Endothelial cell of umbilical vein (primary cell): ENCODE results near the gene CUX1. TPM values are rescaled to one million over a fixed set of nuclear protein-coding genes. Genes with fewer than 3 reads are reported as not detected.

Experiments
- BruUV-seq: library from RNA; stranded (reverse); fragments of 400-500 nt; replicated peaks from 2 replicates; lab custom pipeline; 2021; lab: Mats Ljungman, UMichigan
- CTCF ChIA-PET: fragments of 300-600, 350-600 bp; sonication (Branson Sonifier 250); formaldehyde crosslinking; loops from one replicate; lab custom pipeline; 2021; ENCODE audit warnings: antibody characterized with exemption, inconsistent platforms; lab: Charles Lee
- POLR2A ChIA-PET: fragments of 300-600, 350-600 bp; sonication (Branson Sonifier 250); formaldehyde crosslinking; loops from one replicate; lab custom pipeline; 2021; ENCODE audit warnings: antibody characterized with exemption, inconsistent platforms; lab: Charles Lee
- DNase-seq: peaks from one replicate; pipeline ENCODE4 v3.0.0-alpha.2; 2011; ENCODE audit warnings: low read depth, low spot score
- FAIRE-seq: peaks from 2 replicates; lab custom pipeline; 2011; peaks lifted over from hg19 to GRCh38; lab: Jason Lieb, UNC
- H2AFZ ChIP-seq: 2 replicates; pipeline ENCODE4 v1.6.0; 2012; ENCODE audit warnings: low read depth, low read length, control low read depth, inconsistent platforms
- H3K27ac ChIP-seq: 2 replicates; pipeline ENCODE4 v1.5.1; 2011; ENCODE audit warnings: low read depth, mild to moderate bottlenecking, control low read depth, low read length, moderate library complexity; ENCODE audit not compliant: insufficient read depth
- H3K27me3 ChIP-seq, 2 experiments: 2 replicates each; pipeline versions ENCODE4 v1.6.0 to v1.6.1; 2011; ENCODE audit warnings: low read length in 2 of 2, mixed read lengths in 1 of 2; ENCODE audit not compliant: control insufficient read depth in 2 of 2, insufficient read depth in 2 of 2
- H3K36me3 ChIP-seq, 2 experiments: 2 replicates in 1 of 2; 3 replicates in 1 of 2; pipeline ENCODE4 v1.5.1; 2011; ENCODE audit warnings: low read length in 2 of 2, mild to moderate bottlenecking in 1 of 2, moderate library complexity in 1 of 2; ENCODE audit not compliant: control insufficient read depth in 2 of 2, insufficient read depth in 2 of 2; ENCODE audit errors: extremely low read depth in 1 of 2
- H3K4me1 ChIP-seq: 3 replicates; pipeline ENCODE4 v1.5.1; 2011; ENCODE audit warnings: mild to moderate bottlenecking, low read length; ENCODE audit not compliant: control insufficient read depth, insufficient read depth; ENCODE audit errors: extremely low read depth
- H3K4me2 ChIP-seq: 2 replicates; pipeline ENCODE4 v1.6.1; 2011; ENCODE audit warnings: low read length, control low read depth, mixed read lengths; ENCODE audit not compliant: insufficient read depth
- H3K4me3 ChIP-seq, 3 experiments: fragments of 200-600 bp in 1 of 3; sonication (generic), shearing (Covaris generic) in 1 of 3; replicated peaks in 1 of 3; 2 replicates each; pipeline ENCODE4 v1.5.1; 2011 to 2016; ENCODE audit warnings: control low read depth in 3 of 3, low read length in 3 of 3, mild to moderate bottlenecking in 2 of 3, inconsistent platforms in 1 of 3, low read depth in 1 of 3, moderate library complexity in 1 of 3; ENCODE audit not compliant: insufficient read depth in 1 of 3
- H3K79me2 ChIP-seq: 2 replicates; pipeline ENCODE4 v1.6.0; 2012; ENCODE audit warnings: low read length, inconsistent platforms; ENCODE audit not compliant: control insufficient read depth, insufficient read depth
- H3K9ac ChIP-seq: replicated peaks from 2 replicates; pipeline ENCODE3; 2011; ENCODE audit warnings: low read length, control low read depth; ENCODE audit not compliant: insufficient read depth; ENCODE audit errors: extremely low read depth
- H3K9me1 ChIP-seq: replicated peaks from 3 replicates; pipeline ENCODE4 v1.6.0; 2011; ENCODE audit warnings: mild to moderate bottlenecking, low read length; ENCODE audit not compliant: control insufficient read depth, insufficient read depth; ENCODE audit errors: extremely low read depth
- H3K9me3 ChIP-seq: replicated peaks from 2 replicates; pipeline ENCODE4 v1.5.1; 2012; ENCODE audit warnings: low read length, inconsistent platforms; ENCODE audit not compliant: control insufficient read depth, insufficient read depth
- H4K20me1 ChIP-seq: replicated peaks from 2 replicates; pipeline ENCODE3; 2011; ENCODE audit warnings: mild to moderate bottlenecking, low read length; ENCODE audit not compliant: control insufficient read depth, insufficient read depth; ENCODE audit errors: extremely low read depth
- CTCF ChIP-seq, 2 donors: IDR thresholded peaks; 1 replicate in 1 of 2; 2 replicates in 1 of 2; pipeline ENCODE4 v1.5.1; 2011; ENCODE audit warnings: low read length in 2 of 2, mild to moderate bottlenecking in 2 of 2, moderate library complexity in 2 of 2, control low read depth in 1 of 2, inconsistent platforms in 1 of 2, low read depth in 1 of 2; ENCODE audit not compliant: insufficient read depth in 1 of 2; ENCODE audit errors: extremely low read depth in 1 of 2
- EZH2 ChIP-seq: IDR thresholded peaks from 2 replicates; pipeline ENCODE4 v1.6.1; 2012; ENCODE audit warnings: borderline replicate concordance, low read depth, mild to moderate bottlenecking, moderate library complexity, low read length, inconsistent platforms; ENCODE audit not compliant: severe bottlenecking
- FOS ChIP-seq: IDR thresholded peaks from 2 replicates; pipeline ENCODE4 v1.6.1; 2011; ENCODE audit warnings: mild to moderate bottlenecking, low read length, moderate library complexity, borderline replicate concordance; ENCODE audit not compliant: insufficient read depth
- GATA2 ChIP-seq: IDR thresholded peaks from 2 replicates; pipeline ENCODE4 v1.7.0; 2011; ENCODE audit warnings: low read depth, mild to moderate bottlenecking, moderate library complexity, mixed read lengths, low read length; ENCODE audit not compliant: insufficient read length, insufficient read depth
- JUN ChIP-seq: IDR thresholded peaks from 2 replicates; pipeline ENCODE4 v1.6.1; 2011; ENCODE audit warnings: borderline replicate concordance, low read depth; ENCODE audit not compliant: insufficient read length, insufficient read depth
- MAX ChIP-seq: IDR thresholded peaks from 2 replicates; pipeline ENCODE4 v1.6.1; 2011; ENCODE audit not compliant: insufficient read depth, insufficient read length
- MYC ChIP-seq: IDR thresholded peaks from one replicate; pipeline ENCODE4 v1.6.1; 2011; ENCODE audit warnings: mild to moderate bottlenecking, low read depth, low read length
- POLR2A ChIP-seq: IDR thresholded peaks from 2 replicates; pipeline ENCODE4 v1.6.1; 2012; ENCODE audit warnings: low read depth, mild to moderate bottlenecking, control low read depth, low read length
- POLR2AphosphoS5 ChIP-seq: IDR thresholded peaks from 2 replicates; pipeline ENCODE4 v1.6.1; 2012; ENCODE audit warnings: low read depth, mild to moderate bottlenecking, control low read depth, low read length, moderate library complexity; ENCODE audit not compliant: insufficient read depth
- dilution Hi-C: fragments of 300-500 bp; cut with MboI; formaldehyde crosslinking; loops from one replicate; pipeline ENCODE4 v1.15.0; 2019; ENCODE audit warnings: low sequenced_read_pairs; ENCODE audit not compliant: extremely low pct_ligation_motif_present
- intact Hi-C: fragments of 100-400 bp; cut with micrococcal nuclease; formaldehyde crosslinking; loops from one replicate; pipeline ENCODE4 v1.10.0; 2022
- polyA plus RNA-seq, 4 experiments: library from polyadenylated mRNA; depleted of rRNA in 3 of 4; stranded (reverse) in 3 of 4; unstranded in 1 of 4; fragments of >200 nt; gene quantifications; 2 replicates each; pipeline versions ENCODE4 v1.2.1 to v1.2.3, GENCODE V29; 2011 to 2012; ENCODE audit warnings: missing spikeins in 1 of 4
- total RNA-seq: library from RNA; stranded (reverse); gene quantifications from 2 replicates; pipeline ENCODE4 v1.2.3, GENCODE V29; 2021

Gene CUX1
- total and polyA plus RNA-seq, 2 donors (not counting 3 experiments of a cell fraction or from before 2014, with no cell fraction given) = 13.8 to 49.8 TPM

GRCh38 chr7:102221961-102222360 lies 404.5 kb downstream of the CUX1 start:
- Histone ChIP-seq H3K36me3 (no peaks in the 10 kb centered on the region), H2AFZ (no peak overlapping the region), H3K4me2 (no peak overlapping the region), H3K9me1 (no peaks in the 10 kb centered on the region), H3K79me2 (no peaks in the 10 kb centered on the region), H3K27ac (no peak overlapping the region), H3K9ac (no peak overlapping the region), H3K4me3 (no peak overlapping the region), H4K20me1 (no peaks in the 10 kb centered on the region), H3K27me3 (no peaks in the 10 kb centered on the region), H3K4me1 (peaks cover 9% of the 10 kb centered on the region), H3K9me3 (no peaks in the 10 kb centered on the region)
- intact Hi-C loops (loop anchor here (5.0 kb wide), 1 partner anchor 405 kb away; the partner anchor contains the start of gene CUX1), dilution Hi-C loops (no loop called here)
- ChIA-PET CTCF (interaction anchor here (1.2 kb wide), 1 partner anchor 15 kb away, joined by 4 read pairs; no protein-coding TSS in a partner anchor), POLR2A (no interaction called here)
- no TSS peak for BruUV-seq
- DNase-seq (no peak), FAIRE-seq (peak; percentile 15)
- no peak for TF ChIP-seq POLR2AphosphoS5
- TF ChIP-seq CTCF (IDR thresholded peaks at IDR 0.05; ENCODE audit: extremely low read depth in 1 of 2, insufficient read depth in 1 of 2, low read depth in 1 of 2, low read length in 2 of 2) = no peak
- TF ChIP-seq GATA2 = no peak
- TF ChIP-seq JUN = no peak
- TF ChIP-seq MAX = no peak
- no peak for TF ChIP-seq POLR2A
- TF ChIP-seq EZH2 = no peak
- TF ChIP-seq MYC = no peak
- no peak for TF ChIP-seq FOS
